Vagina (tissue), 2 donors: Measurements from ENCODE around the gene CCDC88C.

Source experiments
- CTCF ChIP-seq, 3 experiments: fragments of 450-650 bp in 2 of 3; fragments of 200-600 bp in 1 of 3; sonication (generic) in 1 of 3; IDR thresholded peaks; one replicate each; pipeline ENCODE4 v1.5.1; 2017 to 2019; ENCODE audit warnings: antibody characterized with exemption in 3 of 3, mild to moderate bottlenecking in 2 of 3, moderate library complexity in 2 of 3
- POLR2A ChIP-seq, 2 donors: fragments of 450-650 bp; IDR thresholded peaks; one replicate each; pipeline ENCODE4 v1.6.1; 2017; ENCODE audit warnings: antibody characterized with exemption in 2 of 2, mild to moderate bottlenecking in 2 of 2, moderate library complexity in 2 of 2
- POLR2AphosphoS5 ChIP-seq, 2 donors: sonication (generic); formaldehyde crosslinking; IDR thresholded peaks; one replicate each; pipeline ENCODE4 v1.9.0; 2017; ENCODE audit warnings: antibody characterized with exemption in 2 of 2, mild to moderate bottlenecking in 2 of 2, low read depth in 1 of 2; ENCODE audit not compliant: insufficient read depth in 1 of 2

- TF ChIP-seq CTCF (IDR thresholded peaks at IDR 0.05) (no peak), POLR2A (IDR thresholded peaks at IDR 0.05) (no peak), POLR2AphosphoS5 (IDR thresholded peaks at IDR 0.05; ENCODE audit: insufficient read depth in 1 of 2, low read depth in 1 of 2) (no peak)
Observed at GRCh38 chr14:91232603-91233002, 185.0 kb downstream of the CCDC88C start.
